GM19023 (cell line): ENCODE data around the gene HNF4A.
"Not testable (repeated sequence)": the region's sequence is repeated elsewhere in the genome, so short reads cannot be mapped to it uniquely, and the experiment has no call there.

Source experiments
- ATAC-seq: cut with Tn5 transposase; IDR thresholded peaks from one replicate; pipeline ENCODE4 v1.9.1; 2021; ENCODE audit warnings: mild to moderate bottlenecking, moderate library complexity; ENCODE audit not compliant: unreplicated experiment

HNF4A gene

DNA sequence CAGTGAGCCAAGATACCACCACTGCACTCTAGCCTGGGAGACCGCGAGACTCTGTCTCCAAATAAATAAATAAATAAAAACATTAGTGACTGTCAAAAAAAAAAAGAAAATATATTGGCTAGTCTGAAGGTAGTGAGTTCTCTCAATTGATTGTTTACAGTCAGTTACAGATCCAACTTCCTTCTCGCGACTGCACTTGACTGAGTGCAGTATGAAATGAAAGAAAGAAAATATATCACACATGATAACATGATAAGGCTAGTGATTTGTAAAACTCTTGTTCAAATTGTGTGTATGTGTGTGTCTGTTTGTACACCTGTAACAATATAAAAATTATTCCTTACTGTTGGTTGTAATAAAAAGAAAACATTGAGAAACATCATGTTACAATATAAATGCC lies 10.8 kb upstream of the HNF4A start:
- ATAC-seq, result no peak

DNA sequence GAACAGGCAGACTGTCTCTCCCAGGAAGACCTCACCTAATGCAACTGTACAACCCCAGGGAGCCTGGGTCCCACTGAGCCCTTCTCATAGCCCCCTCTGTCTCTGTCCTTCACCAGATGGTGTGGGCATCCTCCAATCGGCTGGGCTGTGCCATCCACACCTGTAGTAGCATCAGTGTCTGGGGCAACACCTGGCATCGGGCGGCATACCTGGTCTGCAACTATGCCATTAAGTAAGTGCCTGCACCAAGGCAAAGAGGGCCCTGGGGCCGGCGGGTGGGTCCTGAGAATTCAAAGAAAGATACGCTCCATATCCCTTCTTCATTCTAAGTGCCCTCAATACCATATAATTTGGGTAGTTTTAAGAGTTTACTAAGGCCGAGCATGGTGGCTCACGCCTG lies 10.4 kb upstream of the HNF4A start:
- ATAC-seq, result no peak

DNA sequence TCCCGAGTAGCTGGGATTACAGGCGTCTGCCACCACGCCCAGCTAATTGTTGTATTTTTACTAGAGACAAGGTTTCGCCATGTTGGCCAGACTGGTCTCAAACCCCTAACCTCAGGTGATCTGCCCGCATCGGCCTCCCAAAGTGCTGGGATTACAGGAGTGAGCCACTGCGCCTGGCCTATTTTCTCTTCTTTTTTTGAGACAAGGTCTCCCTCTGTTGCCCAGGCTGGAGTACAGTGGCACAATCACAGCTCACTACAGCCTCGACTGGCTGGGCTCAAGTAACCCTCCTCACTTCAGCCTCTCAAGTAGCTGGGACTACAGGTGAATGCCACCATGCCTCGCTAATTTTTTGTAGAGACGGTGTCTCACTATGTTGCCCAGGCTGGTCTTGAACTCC lies 9.6 kb upstream of the HNF4A start:
- ATAC-seq, result not testable (repeated sequence)

DNA sequence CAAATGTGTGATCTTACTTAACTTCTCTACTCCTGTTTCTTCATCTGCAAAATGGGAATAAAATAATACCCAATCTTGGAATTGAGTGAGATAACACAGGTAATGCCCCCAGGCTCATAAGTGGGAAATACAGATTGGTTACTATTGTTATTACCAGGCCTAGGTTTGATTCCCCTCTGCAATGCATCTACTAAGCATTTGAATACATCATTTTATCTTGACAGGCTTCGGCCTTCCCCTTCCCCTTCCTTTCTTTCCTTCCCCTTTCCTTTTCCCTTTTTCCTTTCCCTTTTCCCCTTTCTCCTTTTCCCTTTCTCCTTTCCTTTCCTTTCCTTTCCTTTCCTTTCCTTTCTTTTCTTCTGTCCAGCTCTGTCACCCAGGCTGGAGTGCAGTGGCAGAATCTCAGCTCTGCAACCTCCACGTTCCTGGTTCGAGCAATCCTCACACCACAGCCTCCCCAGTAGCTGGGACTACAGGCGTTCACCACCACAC lies 7.3 kb upstream of the HNF4A start:
- ATAC-seq, result no peak

DNA sequence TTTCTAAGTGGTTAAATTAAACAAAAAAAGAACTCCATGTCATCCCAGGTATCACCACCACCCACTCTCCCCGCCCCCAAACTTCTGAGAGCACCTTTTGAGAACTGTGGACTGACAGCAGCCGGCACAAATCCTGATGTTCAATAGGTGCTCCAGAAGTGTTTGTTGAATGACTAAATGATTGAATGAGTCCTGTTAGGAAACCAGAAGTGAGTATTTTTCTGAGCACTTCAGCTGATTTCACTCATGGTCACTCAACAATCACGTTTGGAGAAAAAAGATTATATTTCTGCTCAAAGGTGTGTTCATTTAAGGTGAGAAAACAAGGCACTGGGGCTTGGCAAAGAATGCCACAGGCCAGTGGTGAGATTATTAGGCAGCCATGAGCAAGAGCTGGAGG lies 6.2 kb upstream of the HNF4A start:
- ATAC-seq, result no peak

DNA sequence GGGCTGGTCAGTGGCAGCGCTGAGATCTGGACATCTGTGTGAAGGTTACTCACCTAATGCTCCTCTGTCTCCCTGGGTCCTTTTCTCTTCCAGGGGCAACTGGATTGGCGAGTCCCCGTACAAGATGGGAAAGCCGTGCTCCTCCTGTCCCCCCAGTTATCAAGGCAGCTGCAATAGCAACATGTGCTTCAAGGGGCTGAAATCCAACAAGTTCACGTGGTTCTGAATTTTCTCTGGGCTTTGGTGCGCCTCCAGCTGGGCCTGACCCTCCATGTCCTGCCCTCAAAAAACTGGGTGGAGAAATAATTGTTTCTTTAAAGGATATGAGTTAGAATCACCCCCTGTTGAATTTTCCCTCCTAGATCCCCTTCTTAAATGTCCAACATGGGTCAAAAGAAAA lies 4.9 kb upstream of the HNF4A start:
- no peak for ATAC-seq

DNA sequence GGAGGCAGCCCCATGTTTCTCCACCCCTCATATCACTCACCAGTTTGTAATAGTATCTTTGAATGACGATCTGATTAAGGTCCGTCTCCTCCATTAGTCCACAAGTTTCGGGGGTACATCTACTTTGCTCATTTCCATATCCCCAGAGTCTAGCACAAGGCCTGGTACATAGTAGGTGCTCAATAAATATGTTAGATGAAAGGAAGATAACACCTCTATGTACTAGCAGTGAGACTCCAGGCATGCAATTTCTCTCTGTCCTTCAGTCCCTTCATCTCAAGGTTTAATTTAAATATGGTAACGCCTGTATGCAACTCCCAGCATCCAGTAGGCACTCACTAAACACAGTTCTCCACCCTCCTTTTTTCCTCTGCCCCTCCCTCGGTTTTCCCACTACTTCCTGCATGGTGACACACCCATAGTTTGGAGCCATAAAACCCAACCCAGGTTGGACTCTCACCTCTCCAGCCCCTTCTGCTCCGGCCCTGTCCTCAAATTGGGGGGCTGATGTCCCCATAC lies 461 bp upstream of the HNF4A start:
- no peak for ATAC-seq

DNA sequence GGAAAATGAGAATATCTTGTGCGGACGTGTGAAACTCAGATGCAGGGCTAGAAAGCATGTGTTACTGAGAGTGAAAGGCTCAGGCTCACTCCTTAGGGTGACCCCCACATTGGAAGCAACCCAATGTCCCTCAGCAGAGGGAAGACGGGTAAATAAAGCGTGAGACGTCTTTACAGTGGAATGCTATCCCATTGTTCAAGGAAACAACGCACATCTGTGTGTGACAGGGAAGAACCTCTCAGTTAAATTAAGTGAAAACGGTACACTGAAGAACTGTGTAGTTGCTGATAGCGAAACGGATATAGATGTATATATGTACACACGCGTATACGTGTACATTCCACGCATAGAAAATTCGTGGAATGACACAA lies 839 bp downstream of the HNF4A start:
- ATAC-seq, result no peak

DNA sequence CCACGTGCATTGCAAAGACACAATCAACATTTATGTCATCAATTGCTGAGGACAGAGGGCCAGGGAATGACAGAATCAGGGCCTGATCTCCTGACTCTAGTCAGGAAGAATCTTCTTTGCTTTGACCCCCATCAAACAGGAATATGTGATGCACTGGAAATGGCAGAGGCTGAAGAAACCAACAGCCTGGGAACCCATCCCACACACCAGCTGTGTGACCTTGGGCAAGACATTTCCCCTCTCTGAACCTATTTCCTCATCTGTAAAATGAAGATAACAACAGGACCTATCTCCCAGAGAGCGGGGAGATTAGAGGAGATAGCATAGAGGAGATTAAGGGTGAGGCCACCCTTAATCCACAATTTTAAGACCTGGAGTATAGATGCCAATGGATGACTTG lies 1.5 kb downstream of the HNF4A start:
- no peak for ATAC-seq

DNA sequence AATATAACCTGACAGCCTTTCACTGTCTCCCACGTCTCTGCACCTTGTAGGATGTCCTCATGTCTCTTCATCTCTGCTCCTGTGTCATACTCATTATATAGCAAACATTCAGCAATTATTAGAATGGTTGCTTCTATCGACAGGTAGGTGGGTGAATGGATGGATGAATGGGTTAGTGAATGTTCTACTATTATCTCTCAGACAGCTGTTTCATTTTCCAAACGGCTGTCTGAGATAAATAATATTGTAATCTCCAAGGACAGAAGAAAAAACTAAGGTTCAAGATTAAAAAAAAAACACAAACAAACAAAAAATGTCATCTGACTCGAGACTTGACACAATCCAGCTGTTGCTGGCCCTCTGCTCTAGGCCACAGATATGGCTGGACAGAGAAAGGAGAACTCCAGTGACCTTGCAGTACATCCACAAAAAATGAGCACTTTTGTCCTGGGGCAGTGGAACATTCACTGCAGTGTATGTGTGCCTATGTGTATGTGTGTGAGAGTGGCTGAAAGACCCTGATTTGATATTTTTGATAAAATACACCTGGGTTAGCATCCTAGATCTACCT lies 2.1 kb downstream of the HNF4A start:
- ATAC-seq, result no peak

DNA sequence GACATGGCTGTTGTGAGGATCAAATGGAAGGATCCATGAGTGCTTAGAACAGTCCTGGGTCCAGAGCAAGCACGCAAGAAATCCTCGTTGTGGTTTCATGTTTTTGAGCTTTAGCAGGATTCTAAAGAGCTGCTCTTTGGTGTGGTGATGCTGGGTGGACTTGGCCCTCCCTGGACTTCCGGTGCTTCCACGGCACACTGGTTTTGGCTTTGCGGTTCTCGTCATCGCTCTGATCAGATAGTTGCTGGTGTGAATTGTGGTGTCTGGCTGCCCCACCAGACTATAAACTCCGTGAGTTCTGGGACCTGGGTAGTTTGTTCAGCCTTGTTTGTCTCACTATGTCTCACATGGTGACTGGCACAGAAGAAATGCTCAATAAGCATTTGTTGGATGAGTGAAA lies 3.3 kb downstream of the HNF4A start:
- no peak for ATAC-seq

DNA sequence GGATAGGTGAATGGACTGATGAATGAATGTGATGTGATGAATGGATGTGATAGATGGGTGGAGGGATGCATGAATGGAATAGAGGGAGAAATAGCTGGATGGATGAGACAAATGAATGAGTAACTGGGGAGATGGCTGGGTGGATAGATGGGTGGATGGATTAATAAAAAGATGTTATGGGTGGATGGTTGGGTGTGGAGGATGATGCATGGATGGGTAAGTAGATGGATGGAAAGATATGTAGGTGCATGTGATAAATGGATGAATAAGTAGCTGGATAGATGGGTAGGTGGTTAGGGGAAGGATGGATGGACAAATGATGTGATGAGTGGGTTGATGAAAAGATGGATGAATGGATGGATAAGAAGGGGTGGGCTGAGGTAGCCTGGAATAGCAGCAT lies 4.7 kb downstream of the HNF4A start:
- ATAC-seq, result no peak

DNA sequence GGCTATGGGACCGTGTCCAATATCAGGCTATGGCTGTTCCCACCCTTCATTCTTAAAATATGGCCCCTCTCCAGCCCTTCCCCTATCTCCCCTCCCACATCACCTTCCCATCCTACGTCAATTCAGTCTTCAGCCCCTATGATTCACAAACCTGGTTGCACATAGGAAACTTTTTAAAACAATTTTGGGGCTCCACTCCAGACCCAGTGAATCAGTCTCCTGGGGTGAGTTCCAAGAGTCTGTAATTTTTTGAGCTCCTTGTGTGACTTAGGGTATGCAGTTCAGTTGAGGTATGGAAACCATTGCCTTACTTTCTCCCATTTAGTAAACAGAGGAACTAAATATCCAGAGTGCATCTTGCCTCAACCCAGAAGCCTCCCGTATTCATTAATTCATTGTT lies 5.5 kb downstream of the HNF4A start:
- no peak for ATAC-seq

DNA sequence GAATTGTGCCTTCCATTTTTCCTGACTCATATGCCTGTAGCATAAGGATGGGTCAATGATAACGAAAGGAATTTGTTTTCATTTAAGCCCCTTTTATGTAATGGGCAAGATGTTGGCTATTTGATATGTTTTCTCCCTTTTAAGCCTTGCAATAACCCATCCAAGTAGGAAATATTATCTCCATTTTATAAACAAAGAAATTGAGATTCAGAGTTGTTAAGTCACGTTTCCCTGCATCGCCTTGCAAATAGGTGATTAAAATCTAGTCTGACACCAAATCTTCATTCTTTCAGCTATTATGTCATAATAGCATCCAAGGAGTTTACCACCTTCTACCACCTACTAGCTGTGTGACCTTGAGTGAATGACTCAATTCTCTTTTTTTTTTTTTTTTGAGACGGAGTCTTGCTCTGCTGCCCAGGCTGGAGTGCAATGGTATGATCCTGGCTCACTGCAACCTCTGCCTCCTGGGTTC lies 7.0 kb downstream of the HNF4A start:
- no peak for ATAC-seq

DNA sequence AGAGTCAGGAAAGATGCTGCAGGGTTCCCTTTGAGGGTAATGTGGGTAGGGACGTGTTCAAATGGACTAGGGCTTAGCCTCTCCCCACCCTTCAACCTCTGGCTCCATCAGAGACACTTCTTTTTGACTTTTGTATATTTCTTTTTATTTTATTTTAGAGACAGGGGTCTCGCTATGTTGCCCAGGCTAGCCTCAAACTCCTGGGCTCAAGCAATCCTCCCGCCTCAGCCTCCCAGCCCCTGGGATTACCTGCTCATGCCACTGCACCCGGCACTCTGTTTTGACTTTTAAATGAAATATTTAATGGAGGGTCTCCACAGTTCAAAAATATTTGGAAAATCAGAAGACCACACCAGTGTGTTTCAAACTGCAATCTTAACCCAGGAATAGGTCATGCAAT lies 8.6 kb downstream of the HNF4A start:
- no peak for ATAC-seq

DNA sequence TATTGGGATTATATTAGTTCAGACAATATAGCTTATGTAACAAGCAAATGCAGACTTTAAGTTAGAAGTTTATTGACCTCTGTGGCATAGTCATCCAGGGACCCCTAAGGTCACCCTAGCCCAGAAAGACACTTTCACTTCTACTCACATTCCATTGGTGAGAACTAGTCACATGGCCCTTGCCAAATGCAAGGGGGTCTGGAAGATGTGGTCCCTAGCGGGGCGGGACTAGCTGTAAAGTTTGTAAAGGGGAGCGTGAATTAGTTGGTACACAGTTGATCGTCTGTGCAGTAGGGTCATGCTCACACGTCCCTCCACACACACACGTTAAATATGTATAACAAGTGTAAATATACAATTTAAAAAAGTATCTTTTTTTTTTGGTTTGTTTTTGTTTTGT lies 9.3 kb downstream of the HNF4A start:
- ATAC-seq, result no peak

DNA sequence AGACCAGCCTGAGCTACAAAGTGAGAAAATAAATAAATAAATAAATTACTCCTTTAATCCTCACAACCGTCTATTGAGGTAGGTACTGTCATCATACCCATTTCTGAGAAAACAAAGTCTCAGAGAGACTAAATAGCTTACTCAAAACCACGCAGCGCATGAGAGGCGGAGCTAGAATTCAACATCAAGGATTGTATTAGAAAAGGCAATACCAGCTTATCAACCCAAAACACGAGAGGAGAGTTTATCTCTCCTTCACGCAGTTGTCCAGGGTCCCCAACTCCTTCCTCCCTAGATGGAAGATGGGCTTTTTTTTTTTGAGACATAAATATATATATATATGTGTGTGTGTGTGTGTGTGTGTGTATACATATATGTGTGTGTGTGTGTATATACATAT lies 12.2 kb downstream of the HNF4A start:
- no peak for ATAC-seq

DNA sequence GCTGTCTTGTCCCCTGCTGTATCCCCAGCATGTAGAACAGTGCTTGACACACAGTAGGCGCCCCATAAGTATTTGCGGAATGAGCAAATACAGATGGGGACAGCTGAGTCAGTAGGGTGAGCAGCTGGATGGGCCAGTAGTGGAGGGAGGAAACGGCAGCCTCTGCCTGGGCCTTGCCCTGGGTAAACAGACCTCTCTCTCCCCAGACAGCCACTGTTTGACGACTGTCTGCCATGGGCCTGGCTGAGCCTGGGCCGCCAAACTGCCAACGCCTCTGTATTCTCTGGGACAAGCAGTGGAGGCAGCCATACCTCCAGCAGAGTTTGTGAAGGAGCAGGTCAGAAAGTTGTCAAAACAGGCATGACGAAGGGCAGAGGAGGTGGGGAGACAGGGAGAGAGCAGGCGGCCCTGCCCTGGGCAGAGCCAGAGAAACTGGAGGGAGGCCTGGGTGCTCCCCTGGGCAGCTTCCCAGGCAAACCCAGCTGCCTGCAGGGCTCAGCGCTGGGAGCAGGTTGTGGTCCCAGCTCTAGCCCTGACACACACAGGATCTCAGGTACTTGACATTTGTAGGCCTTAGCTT lies 15.2 kb downstream of the HNF4A start:
- ATAC-seq, result no peak

DNA sequence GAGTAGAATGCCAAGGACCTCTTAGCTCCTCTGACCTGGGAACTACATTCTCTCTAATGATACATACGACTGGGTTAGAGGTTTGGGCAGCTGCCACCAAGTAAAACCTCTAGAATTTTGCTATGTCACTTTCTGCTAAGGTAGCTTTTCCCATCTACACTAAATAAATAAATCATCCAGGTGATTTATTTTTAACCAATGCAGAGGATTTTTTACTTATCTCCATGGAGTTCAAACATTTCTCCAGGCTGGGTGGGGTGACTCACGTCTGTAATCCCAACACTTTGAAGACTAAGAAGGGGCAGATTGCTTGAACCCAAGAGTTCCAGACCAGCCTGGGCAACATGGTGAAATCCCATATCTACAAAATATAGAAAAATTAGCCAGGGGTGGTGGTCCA lies 27.1 kb downstream of the HNF4A start:
- ATAC-seq, result no peak

DNA sequence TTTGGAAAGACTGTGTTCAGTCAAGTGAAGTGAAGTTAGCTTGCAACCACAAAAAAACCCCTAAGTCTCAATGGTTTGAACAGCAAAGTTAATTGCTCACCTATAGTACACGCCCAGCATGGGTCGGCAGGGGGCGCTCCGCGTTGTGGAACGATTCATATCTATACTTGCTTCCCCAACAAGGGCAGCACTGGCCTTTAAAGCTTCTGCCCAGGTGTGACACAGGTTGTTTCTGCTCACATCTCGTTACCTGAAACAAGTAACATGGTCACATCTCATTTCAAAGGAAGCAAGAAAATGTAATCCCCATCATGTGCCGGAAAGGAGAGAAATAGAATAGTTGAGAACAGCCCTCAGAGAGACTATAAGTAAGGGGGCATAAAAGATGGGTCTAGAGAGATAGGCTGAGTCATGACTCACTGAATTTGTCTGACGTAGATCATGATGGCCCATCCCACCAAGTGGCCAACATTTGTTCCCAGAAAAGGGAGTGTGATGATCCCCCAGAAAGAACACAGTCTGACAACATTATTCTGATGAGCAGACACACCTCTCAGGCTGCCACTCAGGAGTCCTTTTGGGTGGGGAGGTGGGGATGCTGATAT lies 29.0 kb downstream of the HNF4A start:
- no peak for ATAC-seq

DNA sequence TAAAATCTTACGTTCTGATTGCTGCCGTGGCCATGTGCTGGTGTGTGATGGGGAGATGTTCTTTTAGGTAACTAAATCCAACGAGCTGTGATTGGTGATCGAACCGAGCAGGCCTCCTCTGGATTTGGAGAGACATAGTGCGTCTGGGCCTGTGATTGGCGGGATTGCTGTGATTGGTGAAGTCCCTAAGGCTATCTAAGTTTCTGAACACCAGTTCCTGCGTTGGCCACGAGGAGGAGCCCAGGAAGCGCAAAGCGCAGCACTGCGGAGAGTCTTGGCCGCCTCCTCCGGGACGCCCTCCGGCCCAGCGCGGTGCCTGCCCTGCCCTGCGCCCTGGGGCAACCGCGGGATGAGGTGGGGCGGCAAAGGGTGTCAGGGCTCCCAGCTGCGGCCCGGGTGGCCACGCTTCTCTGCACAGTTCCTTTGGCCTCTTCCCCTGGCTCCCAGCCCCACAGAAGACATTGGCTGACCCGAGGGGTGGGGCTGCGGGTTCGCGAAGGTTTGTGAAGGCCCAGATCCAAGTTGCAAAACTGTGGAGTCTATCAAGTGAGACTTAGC lies 33.0 kb downstream of the HNF4A start:
- peak; percentile 60 for ATAC-seq

DNA sequence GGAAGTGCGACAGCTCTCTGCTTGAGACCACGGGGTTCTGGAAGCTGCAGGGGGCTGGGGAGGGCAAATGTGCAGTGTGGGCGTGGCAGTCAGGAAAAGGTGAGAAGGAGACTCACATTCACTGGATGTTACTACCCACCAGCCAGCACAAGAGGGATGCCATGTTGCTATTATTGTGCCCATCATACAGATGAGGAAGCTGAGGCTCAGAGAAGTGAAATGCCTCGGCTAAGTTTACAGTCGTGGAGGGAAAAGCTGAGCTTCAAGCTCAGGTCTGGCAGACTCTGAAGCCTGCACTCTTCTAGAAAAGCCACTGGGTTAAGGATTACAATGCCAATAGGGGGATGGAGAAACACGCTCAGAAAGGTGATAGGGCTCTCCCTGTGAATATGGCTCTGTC lies 34.4 kb downstream of the HNF4A start:
- ATAC-seq, result no peak
